KG1 (cell line): ENCODE measurements around the gene BRPF3.
A peak's percentile ranks its signal among the peaks of the same experiment; 100 is the strongest.

Experiments
- DNase-seq: peaks from one replicate; lab custom pipeline; 2025; lab: John Stamatoyannopoulos, UW

BRPF3 gene

GRCh38 chr6:36196113-36196879 is at the start of gene BRPF3:
Gene BRPF3 (plus strand): TSS chr6:36196744. CDS start chr6:36200323, 3,579 bp downstream.
- peak; percentile 61 for DNase-seq

GRCh38 chr6:36147294-36147693 is 49.2 kb upstream of the BRPF3 start:
- no peak for DNase-seq

GRCh38 chr6:36149476-36149875 is 47.1 kb upstream of the BRPF3 start:
- DNase-seq = no peak

DNA sequence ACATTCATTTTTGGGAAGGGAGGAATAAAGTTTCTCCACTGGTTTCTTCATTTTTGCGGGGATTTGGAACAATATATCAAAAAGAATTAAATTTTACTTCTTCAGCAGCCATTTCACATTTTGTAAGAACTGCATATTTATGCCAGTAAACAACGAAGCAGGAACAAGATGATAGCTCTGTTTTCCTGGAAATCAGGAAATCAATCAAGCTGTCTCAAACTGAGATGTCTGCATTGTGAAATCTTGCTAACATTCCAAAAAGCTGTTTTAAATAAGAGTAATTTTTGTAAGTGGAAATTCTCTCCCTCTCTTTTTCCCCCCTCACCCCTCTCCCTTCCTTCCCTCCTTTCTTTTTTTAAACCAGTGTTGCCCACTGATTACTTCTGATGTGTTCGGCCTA is 46.3 kb upstream of the BRPF3 start:
- DNase-seq = no peak

DNA sequence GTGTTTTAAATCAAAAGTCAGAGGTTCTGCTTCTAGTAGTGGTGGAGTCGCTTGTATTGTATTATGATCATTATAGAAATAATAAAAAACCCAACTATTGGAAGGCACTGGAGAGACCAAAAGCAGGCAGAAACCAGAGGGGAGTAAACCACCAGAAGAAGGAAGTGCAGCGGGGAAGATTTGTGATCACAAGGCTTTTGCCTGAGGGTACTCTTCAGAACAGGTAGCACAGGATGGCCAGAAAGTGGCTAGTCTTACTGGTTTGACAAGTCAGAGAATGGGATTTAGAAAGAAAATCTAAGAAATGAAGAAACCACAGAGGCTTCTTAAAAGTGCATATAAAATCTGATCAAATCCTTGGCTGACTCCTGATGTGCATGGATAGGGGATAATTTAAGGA is 42.3 kb upstream of the BRPF3 start:
- no peak for DNase-seq

GRCh38 chr6:36155662-36156061 is 40.9 kb upstream of the BRPF3 start:
- no peak for DNase-seq

DNA sequence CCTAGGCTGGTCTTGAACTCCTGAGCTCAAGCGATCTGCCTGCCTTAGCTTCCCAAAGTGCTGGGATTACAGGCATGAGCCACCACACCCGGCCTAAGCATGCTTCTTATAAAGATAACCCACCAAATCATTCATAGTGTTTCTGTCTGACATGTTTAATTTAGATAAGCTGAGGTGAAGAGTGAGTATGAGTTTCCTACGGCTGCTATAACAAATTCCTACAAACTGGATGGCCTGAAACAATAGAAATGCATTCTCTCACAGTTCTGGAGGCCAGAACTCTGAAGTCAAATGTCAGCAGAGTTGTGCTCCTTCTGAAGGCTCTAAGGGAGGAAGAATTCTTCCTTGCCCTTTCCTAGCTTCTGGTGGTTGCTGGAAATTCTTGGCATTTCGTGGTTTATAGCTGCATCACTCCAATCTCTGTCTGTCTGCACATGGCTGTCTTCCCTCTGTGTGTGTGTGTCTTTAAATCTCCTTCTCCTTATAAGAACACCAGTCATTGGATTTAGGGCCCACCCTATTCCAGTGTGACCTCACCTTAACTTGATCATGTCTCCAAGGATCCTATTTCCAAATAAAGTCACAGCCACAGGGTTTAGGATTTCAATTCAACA is 36.3 kb upstream of the BRPF3 start:
- no peak for DNase-seq

- no peak for DNase-seq
These were observed 27.2 kb upstream of the BRPF3 start for GRCh38 chr6:36169023-36170007.

- DNase-seq = no peak
These were observed 25.8 kb upstream of the BRPF3 start for GRCh38 chr6:36170704-36171103.

GRCh38 chr6:36171573-36171972 is 25.0 kb upstream of the BRPF3 start:
- no peak for DNase-seq

DNA sequence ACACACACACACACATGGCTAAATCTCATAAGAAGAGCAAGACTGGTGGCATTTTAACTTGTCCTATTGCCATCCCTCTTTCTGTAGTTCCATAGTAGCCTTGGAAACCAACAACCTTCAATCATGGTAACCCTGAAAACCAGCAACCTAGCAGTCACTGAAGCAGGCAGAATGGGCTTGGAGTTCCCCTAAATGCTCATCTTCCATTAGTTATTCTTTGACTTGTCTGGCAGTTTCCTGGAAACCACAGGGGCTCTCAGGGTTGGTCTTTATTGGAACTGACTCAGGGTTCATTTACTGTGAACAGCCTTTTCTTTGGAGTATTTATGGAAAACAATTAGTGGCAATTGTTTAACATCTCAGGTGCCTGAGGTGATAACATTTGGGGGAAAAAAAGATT is 19.4 kb upstream of the BRPF3 start:
- DNase-seq = no peak

DNA sequence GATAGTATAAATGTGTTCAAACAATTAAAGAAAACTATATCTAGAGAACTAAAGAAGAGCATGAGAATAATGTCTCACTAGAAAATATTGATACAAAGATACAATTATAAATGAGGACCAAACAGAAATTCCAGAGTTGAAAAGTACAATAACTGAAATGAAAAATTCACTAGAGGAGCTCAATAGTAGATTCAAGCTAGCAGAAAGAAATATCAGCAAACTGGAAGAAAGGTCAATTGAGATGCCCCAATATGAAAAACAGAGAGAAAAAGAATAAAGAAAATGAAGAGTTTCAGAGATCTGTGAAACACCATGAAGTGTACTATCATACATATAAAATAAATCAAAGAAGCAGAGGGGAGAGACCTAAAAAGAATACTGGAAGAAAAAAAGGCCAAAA is 18.0 kb upstream of the BRPF3 start:
- no peak for DNase-seq

GRCh38 chr6:36180126-36180525 is 16.4 kb upstream of the BRPF3 start:
- no peak for DNase-seq

GRCh38 chr6:36184311-36184710 is 12.2 kb upstream of the BRPF3 start:
- DNase-seq = no peak

- no peak for DNase-seq
These were observed 10.3 kb upstream of the BRPF3 start for GRCh38 chr6:36186199-36186598.

GRCh38 chr6:36187446-36187845 is 9.1 kb upstream of the BRPF3 start:
- DNase-seq = no peak

DNA sequence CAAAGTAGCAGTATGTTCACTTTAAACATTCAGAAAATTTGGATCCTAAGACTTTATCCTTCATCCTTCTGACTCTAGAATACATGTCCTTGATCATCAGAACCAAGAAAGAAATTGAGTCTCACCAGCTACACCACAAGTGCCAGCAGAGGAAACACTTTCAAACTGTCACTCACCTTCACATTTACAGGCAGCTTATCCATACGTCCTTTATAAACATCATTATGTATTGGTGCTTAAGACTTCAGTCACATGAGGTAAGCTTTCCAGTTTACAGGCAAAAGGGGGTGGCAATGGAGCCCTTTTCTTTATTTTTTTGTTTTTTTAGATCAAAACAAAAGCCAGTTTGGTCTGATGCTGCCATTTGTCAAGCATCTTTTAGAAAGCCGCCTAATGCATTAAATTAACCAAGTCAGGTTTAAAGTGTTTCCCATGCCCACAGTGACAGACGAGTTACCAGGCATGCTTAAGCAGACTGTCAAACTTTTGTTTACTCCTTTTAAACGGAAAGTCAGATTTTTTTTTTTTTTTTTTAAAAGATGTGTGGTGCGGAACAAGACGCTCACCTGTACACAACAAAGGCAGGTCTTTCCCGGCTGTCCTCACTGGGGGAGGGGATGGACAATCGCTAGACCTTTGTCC is 952 bp upstream of the BRPF3 start:
- no peak for DNase-seq

GRCh38 chr6:36196880-36197548 is 470 bp downstream of the BRPF3 start:
- peak; percentile 99 for DNase-seq

- DNase-seq = no peak
These were observed 1.2 kb downstream of the BRPF3 start for GRCh38 chr6:36197739-36198221.

- DNase-seq = no peak
These were observed 2.4 kb downstream of the BRPF3 start for GRCh38 chr6:36198986-36199385.

- DNase-seq = no peak
These were observed 3.8 kb downstream of the BRPF3 start for GRCh38 chr6:36200154-36200891.
